Brain microvascular endothelial cell (primary cell): Measurements from ENCODE around the gene ALG1L2.
"Not testable (repeated sequence)": the region's sequence is repeated elsewhere in the genome, so short reads cannot be mapped to it uniquely, and the experiment has no call there.

Source experiments
- DNase-seq: peaks from one replicate; pipeline ENCODE4 v3.0.0-alpha.2; 2020
- H3K27ac ChIP-seq: fragments of 250-450 bp; sonication (Bioruptor Pico); 2 replicates; pipeline ENCODE4 v1.5.1; 2020; ENCODE audit warnings: mild to moderate bottlenecking, moderate library complexity
- H3K27me3 ChIP-seq: fragments of 250-450 bp; sonication (Bioruptor Pico); replicated peaks from 2 replicates; pipeline ENCODE4 v1.5.1; 2020; ENCODE audit warnings: mild to moderate bottlenecking
- H3K36me3 ChIP-seq: fragments of 250-450 bp; sonication (Bioruptor Pico); replicated peaks from 2 replicates; pipeline ENCODE4 v1.5.1; 2020; ENCODE audit warnings: mild to moderate bottlenecking
- H3K4me3 ChIP-seq: 2 replicates; pipeline ENCODE4 v1.5.1; 2011; ENCODE audit warnings: low read depth, mild to moderate bottlenecking, control low read depth, low read length, moderate library complexity
- in situ Hi-C: cut with HindIII; loops from 2 replicates; pipeline ENCODE4 v1.10.0; 2017; ENCODE audit warnings: low sequenced_read_pairs, low pct_ligation_motif_present
- TF ChIP-seq, protein P1 (sequence below): IDR thresholded peaks from 2 replicates; pipeline ENCODE4 v1.5.1; 2011; ENCODE audit warnings: low read depth, mild to moderate bottlenecking, moderate library complexity, low read length, control low read depth, inconsistent platforms; ENCODE audit errors: missing control alignments

Gene ALG1L2, protein sequence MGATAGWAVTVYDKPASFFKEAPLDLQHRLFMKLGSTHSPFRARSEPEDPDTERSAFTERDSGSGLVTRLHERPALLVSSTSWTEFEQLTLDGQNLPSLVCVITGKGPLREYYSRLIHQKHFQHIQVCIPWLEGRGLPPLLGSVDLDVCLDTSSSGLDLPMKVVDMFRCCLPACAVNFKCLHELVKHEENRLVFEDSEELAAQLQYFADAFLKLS

DNA sequence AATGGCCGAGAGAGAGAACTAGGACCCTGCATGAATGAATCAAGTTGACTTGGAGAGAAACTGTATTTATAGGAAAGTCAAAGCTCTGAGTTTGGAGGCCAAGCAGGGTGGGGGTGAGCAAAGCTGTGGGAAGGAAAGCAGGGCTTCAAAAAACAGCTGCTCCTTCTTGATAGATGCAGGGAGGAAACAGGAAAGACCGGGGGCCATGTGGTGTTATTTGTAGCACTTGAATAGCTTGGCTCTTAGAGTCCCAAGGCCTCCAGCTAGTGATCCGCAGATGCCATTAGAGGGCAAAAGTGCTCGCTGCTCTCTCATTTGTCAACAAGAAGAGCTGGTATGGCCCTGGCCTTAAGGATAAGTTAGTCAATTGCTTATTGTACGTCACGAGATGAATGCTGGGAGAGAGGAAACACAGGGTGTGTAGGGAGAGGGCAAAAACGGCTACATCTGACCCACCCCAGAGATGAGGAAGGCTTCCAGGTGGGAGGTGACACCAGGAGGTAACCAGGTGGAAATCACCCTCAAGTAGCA is at the start of gene ALG1L2:
Gene ALG1L2, plus strand, starts transcription at position 481 of the 531 bp plus-strand sequence. CDS start 186 bp downstream, outside the sequence.
- Histone ChIP-seq H3K27ac (no peak within 1 kb of the TSS), H3K36me3 (no peaks in the 10 kb centered on the region), H3K4me3 (no peak within 1 kb of the TSS), H3K27me3 (no peaks in the 10 kb centered on the region)
- in situ Hi-C loops = no loop called here
- TF ChIP-seq, protein P1, sequence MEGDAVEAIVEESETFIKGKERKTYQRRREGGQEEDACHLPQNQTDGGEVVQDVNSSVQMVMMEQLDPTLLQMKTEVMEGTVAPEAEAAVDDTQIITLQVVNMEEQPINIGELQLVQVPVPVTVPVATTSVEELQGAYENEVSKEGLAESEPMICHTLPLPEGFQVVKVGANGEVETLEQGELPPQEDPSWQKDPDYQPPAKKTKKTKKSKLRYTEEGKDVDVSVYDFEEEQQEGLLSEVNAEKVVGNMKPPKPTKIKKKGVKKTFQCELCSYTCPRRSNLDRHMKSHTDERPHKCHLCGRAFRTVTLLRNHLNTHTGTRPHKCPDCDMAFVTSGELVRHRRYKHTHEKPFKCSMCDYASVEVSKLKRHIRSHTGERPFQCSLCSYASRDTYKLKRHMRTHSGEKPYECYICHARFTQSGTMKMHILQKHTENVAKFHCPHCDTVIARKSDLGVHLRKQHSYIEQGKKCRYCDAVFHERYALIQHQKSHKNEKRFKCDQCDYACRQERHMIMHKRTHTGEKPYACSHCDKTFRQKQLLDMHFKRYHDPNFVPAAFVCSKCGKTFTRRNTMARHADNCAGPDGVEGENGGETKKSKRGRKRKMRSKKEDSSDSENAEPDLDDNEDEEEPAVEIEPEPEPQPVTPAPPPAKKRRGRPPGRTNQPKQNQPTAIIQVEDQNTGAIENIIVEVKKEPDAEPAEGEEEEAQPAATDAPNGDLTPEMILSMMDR = no peak
- DNase-seq = no peak

DNA sequence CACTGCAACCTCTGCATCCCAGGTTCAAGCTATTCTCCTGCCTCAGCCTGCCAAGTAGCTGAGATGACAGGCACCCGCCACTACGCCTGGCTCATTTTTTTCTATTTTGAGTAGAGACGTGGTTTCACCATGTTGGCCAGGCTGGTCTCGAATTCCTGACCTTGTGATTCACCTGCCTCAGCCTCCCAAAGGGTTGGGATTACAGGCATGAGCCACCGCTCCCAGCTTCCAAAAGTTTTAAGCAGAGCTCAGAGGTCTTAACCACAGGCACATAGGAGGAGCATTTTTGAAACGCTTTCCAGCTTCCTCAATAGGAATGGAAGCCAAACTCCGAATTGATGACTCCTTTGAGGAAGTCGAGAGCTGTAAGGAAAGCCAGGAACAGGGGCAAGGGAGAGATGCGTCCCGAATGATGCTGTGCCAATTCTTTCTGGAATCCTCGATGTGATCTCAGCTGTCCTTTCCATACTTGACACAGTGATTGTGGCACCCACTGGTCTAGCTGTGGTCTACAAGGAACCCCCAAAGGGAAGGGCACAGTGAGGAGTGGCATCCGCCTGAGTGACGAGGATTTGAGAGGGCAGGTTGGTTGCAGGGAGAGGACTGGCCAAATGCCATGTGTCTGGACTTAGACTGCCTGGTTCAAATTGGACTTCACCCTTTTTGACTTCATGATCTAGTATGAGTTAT is 44.4 kb upstream of the ALG1L2 start:
- H3K36me3 ChIP-seq, in situ Hi-C loops, DNase-seq, H3K4me3 ChIP-seq, H3K27ac ChIP-seq, H3K27me3 ChIP-seq: not testable (repeated sequence)

DNA sequence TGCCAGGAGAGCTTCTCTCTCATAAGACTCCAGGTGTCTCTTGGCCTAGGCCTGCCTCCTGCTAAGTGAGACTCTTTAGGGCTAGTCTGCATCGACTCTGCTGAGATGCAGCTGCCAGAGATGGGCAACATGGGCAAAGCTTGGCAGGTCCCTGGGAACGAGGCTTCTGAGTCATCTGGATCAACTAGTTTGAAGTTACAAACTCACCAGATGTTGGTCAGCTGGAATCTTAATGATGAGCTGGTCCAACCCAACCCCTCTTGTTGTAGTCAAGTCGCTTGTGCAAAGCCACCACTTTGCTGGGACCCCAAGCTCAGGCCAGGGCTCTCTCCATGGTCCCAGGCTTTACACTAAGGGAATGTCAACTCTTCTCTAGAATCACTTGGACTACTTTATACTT is 38.9 kb upstream of the ALG1L2 start:
- H3K4me3 ChIP-seq, H3K27me3 ChIP-seq, DNase-seq, H3K36me3 ChIP-seq, H3K27ac ChIP-seq, in situ Hi-C loops: not testable (repeated sequence)

DNA sequence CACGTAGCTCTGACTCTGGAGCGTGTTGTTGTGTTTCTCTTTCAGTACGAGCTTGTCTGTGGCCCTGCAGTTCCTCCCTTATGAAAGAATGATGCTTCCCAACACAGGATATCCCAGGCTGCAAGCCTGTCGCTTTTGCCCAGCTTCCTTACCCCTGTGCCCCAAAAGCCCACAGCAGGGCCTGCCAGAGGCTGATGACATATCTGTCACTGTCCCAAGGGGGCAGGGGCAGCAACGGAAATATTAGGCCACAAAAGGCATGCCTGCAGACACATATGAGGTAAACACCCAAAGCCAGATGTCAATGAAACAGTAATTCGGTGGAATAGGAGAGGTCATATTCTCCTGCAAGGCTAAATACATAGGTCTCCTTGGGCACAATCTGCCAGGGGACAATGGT is 38.0 kb upstream of the ALG1L2 start:
- DNase-seq, H3K27ac ChIP-seq, in situ Hi-C loops, H3K27me3 ChIP-seq, H3K4me3 ChIP-seq, H3K36me3 ChIP-seq: not testable (repeated sequence)

DNA sequence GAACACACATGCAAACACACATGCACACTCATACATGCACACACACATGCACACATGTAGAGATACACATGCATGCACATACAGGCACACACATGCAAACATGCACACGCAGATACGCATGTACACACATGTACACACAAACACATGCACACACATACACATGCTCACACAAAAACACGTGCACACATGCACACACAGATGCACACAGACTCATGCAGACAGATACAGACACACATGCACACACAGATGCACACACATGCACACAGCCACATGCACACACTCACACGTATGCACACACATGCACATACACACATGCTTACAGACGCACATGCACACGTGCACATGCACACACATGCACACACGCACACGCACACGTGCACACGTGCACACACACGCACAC is 37.3 kb upstream of the ALG1L2 start:
- H3K27ac ChIP-seq = no peak overlapping the region
- TF ChIP-seq, protein P1 = no peak
- H3K4me3 ChIP-seq = no peak overlapping the region
- H3K36me3 ChIP-seq = no peaks in the 10 kb centered on the region
- H3K27me3 ChIP-seq = no peaks in the 10 kb centered on the region
- in situ Hi-C loops = no loop called here
- no peak for DNase-seq

DNA sequence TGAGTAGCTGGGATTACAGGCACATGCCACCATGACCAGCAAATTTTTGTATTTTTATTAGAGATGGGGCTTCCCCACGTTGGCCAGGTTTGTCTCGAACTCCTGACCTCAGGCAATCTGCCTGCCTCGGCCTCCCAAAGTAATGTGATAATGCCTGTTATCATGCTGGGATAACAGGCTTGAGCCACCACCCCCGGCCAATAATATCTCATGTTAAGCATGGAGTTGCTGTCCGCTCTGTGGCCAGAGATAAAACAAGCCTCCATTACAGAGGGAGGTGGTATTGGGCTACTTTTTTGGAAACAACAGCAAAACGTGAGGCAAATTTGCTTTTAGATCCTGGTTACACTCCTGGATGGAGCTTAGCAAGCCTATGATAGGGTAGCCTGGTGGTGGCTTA is 32.9 kb upstream of the ALG1L2 start:
- DNase-seq = no peak
- in situ Hi-C loops = no loop called here
- no peaks in the 10 kb centered on the region for H3K27me3 ChIP-seq
- no peaks in the 10 kb centered on the region for H3K36me3 ChIP-seq
- H3K4me3 ChIP-seq = no peak overlapping the region
- TF ChIP-seq, protein P1 = no peak
- H3K27ac ChIP-seq = no peak overlapping the region

DNA sequence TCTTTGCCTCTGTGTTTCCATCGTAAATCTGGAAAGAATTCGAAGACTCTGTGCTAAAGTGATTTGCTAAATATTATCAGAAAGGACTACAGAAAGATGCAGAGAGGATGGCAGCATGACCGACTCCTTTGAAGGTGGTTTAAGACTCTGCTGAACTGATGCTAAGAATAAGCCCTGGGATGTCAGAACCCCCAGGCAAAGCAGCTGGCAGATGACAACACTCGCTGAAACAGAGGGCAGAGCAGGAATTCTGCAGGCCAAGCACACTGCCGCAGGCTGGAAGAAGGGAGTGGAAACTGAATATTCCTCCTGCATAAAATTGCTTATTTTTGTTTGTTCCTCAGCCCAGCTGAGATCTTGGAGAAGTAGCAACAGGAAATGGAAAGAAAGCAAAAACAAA is 29.3 kb upstream of the ALG1L2 start:
- H3K27me3 ChIP-seq, H3K27ac ChIP-seq, H3K36me3 ChIP-seq, H3K4me3 ChIP-seq, in situ Hi-C loops, DNase-seq: not testable (repeated sequence)

DNA sequence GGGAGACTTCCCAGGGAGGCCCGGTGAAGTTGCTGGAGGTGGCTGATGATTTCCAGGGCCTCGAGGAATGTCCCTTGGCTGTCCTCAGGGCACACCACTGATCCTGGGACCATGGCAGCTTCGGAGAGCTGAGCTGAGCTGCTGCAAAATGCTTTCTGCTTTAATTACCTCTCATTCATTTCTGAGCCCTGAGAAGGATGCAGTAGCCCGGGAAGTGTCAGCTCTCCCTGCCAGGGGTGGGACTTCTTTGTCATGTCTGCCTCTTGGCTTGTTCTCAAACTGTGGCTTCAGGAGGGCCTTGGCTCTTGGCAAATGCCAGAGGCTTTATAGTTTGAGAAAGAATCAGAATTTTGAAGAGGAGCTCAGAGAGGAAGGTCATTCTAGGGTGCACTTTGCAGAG is 28.7 kb upstream of the ALG1L2 start:
- H3K4me3 ChIP-seq, H3K36me3 ChIP-seq, in situ Hi-C loops, H3K27me3 ChIP-seq, H3K27ac ChIP-seq, DNase-seq: not testable (repeated sequence)

DNA sequence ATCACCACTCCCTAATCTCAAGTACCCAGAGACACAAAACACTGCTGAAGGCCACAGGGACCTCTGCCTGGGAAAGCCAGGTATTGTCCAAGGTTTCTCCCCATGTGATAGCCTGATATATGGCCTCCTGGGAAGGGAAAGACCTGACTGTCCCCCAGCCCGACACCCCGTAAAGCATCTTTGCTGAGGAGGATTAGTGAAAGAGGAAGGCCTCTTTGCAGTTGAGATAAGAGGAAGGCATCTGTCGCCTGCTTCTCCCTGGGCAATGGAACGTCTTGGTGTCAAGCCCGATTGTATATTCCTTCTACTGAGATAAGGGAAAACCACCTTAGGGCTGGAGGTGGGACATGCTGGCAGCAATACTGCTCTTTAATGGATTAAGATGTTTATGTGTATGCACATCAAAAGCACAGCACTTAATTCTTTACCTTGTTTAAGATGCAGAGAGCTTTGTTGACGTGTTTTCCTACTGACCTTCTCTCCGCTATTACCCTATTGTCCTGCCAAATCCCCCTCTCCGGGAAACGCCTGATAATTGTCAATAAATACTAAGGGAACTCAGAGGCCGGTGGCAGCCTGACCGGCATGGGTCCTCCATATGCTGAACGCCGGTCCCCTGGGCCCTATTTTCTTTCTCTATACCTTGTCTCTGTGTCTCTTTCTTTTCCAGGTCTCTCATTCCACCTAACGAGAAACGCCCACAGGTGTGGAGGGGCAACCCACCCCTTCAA is 23.9 kb upstream of the ALG1L2 start:
- H3K36me3 ChIP-seq, H3K4me3 ChIP-seq, DNase-seq, H3K27ac ChIP-seq, in situ Hi-C loops, H3K27me3 ChIP-seq: not testable (repeated sequence)

DNA sequence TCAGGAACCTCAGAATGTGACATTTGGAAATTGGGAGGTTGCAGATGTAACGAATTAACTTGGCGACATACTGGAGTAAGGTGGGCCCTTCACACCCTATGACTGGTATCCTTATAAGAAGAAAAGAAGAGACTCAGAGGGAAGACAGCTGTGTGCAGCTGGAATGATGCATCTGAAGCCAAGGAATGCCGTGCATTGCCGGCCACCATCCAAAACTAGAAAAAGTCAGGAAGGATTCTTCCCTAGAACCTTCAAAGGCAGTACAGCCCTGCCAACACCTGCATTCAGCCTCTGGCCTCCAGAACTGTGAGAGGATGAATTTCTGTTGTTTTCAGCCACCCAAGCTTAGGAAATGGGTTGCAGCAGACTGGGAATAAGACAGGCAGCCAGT is 23.4 kb upstream of the ALG1L2 start:
- H3K4me3 ChIP-seq, H3K27me3 ChIP-seq, DNase-seq, H3K36me3 ChIP-seq, H3K27ac ChIP-seq, in situ Hi-C loops: not testable (repeated sequence)

DNA sequence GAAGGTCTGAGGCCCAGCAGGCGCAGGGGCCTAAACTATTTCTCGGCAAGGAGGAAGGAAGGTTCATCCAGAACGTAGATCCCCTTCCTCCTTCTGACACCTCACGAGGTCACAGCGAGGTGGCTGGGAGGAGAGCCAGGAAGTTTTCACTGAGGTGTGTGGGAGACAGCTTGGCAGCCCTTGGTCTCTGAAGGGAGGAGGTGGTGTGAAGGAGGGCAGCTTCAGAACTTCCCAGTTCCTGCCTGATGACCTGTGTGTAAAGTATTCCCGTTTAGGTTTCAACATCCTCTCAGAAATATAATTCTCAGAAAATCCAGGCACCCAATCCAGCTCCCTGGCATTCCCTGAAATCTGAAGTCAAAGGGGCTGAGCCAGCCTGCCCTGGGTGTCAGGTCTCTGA is 22.9 kb upstream of the ALG1L2 start:
- H3K36me3 ChIP-seq, H3K27ac ChIP-seq, DNase-seq, H3K27me3 ChIP-seq, in situ Hi-C loops, H3K4me3 ChIP-seq: not testable (repeated sequence)
